ENCODE data around the gene PTPN3. TPM values are rescaled to one million over a fixed set of nuclear protein-coding genes. Genes with fewer than 3 reads are reported as not detected.

PTPN3 gene
- total and polyA plus RNA-seq, 10 of the 15 experiments (the other 5 are each of a cell fraction or from before 2014, with no cell fraction given) = 0.18 to 1.3 (median 0.39) TPM

DNA sequence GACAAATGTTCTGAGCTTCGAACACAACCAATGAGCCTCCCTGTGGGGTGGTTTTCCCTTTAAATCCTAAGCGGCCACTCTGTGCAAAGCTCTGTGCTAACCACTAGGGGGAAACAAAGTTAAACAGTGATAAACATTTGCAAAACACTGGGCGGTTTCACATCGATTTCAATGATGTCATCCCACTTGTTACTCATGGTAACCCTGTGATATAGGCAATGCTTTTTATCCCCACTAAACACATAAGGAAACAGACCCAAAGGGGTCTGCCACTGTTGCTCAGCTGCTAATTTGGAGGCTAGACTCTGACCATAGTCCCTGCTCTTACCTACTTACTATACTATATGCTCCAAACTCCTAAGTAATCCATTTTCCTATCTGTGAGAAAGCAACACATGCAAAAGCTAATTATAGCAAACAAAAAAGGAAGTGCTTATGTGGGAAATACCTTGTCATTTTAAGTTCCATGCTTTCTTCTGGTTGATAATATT lies 57.3 kb downstream of the PTPN3 start:
- ATAC-seq (peak; percentile 89), FAIRE-seq (peak; percentile 38), DNase-seq (ENCODE audit: low read depth, low spot score) (no peak)
- RAD21 ChIA-PET (ENCODE audit: unreplicated experiment) = interaction anchor here (0.7 to 6.4 kb wide), 18 partner anchors 9 to 257 kb away, joined by 3 to 135 read pairs (median 6); no protein-coding TSS in a partner anchor
- Histone ChIP-seq H3K27ac (ENCODE audit: control insufficient read depth, insufficient read depth) (no peak overlapping the region), H3K9me3 (replicated peaks; ENCODE audit: control insufficient read depth, insufficient read depth, low read length) (no peaks in the 10 kb centered on the region), H4K20me1 (ENCODE audit: control insufficient read depth, insufficient read depth) (no peaks in the 10 kb centered on the region), H3K9ac (ENCODE audit: control insufficient read depth, insufficient read depth, low read length) (no peak overlapping the region), H3K36me3 (ENCODE audit: control insufficient read depth in 2 of 2, insufficient read depth in 2 of 2, low read length in 1 of 2) (no peaks in the 10 kb centered on the region), H3K4me2 (ENCODE audit: control insufficient read depth, insufficient read depth) (no peak overlapping the region), H3K4me3 (no peak overlapping the region), H3K4me1 (ENCODE audit: control insufficient read depth, insufficient read depth, low read length) (peaks cover 19% of the 10 kb centered on the region), H3K79me2 (ENCODE audit: control insufficient read depth, insufficient read depth, low read length) (no peaks in the 10 kb centered on the region), H3K27me3 (replicated peaks in 1 of 2; ENCODE audit: control insufficient read depth in 2 of 2, insufficient read depth in 2 of 2, low read length in 1 of 2) (no peaks in the 10 kb centered on the region), H2AFZ (ENCODE audit: control insufficient read depth, low read depth, low read length) (no peak overlapping the region)
- SMC1A ChIA-PET (ENCODE audit: uncharacterized antibody, unreplicated experiment) = interaction anchor here (0.7 to 7.8 kb wide), 22 partner anchors 8 to 487 kb away, joined by 3 to 131 read pairs (median 5); no protein-coding TSS in a partner anchor
- POLR2A ChIA-PET = interaction anchor here (0.5 to 1.6 kb wide), 5 partner anchors 21 to 702 kb away, joined by 3 to 7 read pairs (median 5); no protein-coding TSS in a partner anchor
- intact Hi-C loops (cut with micrococcal nuclease; ENCODE audit: unreplicated experiment) = loop anchor here (1.0 to 2.0 kb wide), 3 partner anchors 28 to 79 kb away; no protein-coding TSS in a partner anchor
- no TSS peak for BruUV-seq (replicated peaks)
- CTCF ChIA-PET = interaction anchor here (1.0 to 8.0 kb wide), 29 partner anchors 9 to 514 kb away, joined by 3 to 234 read pairs (median 6); no protein-coding TSS in a partner anchor
- in situ Hi-C loops (cut with MboI) = no loop called here
- WGBS (ENCODE audit: insufficient coverage, insufficient replicate concordance, low lambda C conversion rate, missing lambda C conversion rate) = 8% methylated on average over 4 of the region's 4 CpGs
- TF ChIP-seq, protein P1, sequence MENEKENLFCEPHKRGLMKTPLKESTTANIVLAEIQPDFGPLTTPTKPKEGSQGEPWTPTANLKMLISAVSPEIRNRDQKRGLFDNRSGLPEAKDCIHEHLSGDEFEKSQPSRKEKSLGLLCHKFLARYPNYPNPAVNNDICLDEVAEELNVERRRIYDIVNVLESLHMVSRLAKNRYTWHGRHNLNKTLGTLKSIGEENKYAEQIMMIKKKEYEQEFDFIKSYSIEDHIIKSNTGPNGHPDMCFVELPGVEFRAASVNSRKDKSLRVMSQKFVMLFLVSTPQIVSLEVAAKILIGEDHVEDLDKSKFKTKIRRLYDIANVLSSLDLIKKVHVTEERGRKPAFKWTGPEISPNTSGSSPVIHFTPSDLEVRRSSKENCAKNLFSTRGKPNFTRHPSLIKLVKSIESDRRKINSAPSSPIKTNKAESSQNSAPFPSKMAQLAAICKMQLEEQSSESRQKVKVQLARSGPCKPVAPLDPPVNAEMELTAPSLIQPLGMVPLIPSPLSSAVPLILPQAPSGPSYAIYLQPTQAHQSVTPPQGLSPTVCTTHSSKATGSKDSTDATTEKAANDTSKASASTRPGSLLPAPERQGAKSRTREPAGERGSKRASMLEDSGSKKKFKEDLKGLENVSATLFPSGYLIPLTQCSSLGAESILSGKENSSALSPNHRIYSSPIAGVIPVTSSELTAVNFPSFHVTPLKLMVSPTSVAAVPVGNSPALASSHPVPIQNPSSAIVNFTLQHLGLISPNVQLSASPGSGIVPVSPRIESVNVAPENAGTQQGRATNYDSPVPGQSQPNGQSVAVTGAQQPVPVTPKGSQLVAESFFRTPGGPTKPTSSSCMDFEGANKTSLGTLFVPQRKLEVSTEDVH (IDR thresholded peaks at IDR 0.05; ENCODE audit: low read depth, partially characterized antibody) = no peak
- TF ChIP-seq GATAD2B (conservative IDR thresholded peaks at IDR 0.05; ENCODE audit: low read depth) (no peak), YY1 (IDR thresholded peaks at IDR 0.05; ENCODE audit: low read depth, low read length) (no peak), KLF5 (IDR thresholded peaks at IDR 0.05; ENCODE audit: partially characterized antibody) (no peak), RAD21 (IDR thresholded peaks at IDR 0.05; ENCODE audit: insufficient read depth, low read depth, low read length) (peak; percentile 84), TAF1 (IDR thresholded peaks at IDR 0.05; ENCODE audit: borderline replicate concordance, low read depth, low read length) (no peak), YBX1 (IDR thresholded peaks at IDR 0.05) (no peak), RUNX3 (IDR thresholded peaks at IDR 0.05; ENCODE audit: low read length) (peak; percentile 77; the same call in 1 of the 2 replicates), CREM (IDR thresholded peaks at IDR 0.05; ENCODE audit: low read depth) (peak; percentile 56), SUPT20H (IDR thresholded peaks at IDR 0.05; ENCODE audit: borderline replicate concordance, control insufficient read depth, low read depth, low read length) (no peak), BHLHE40 (IDR thresholded peaks at IDR 0.05; ENCODE audit: borderline replicate concordance in 1 of 2, low read depth in 2 of 2, low read length in 1 of 2) (no peak), CBFB (IDR thresholded peaks at IDR 0.05; ENCODE audit: low read depth) (no peak), STAT1 (conservative IDR thresholded peaks at IDR 0.05) (no peak)
- TF ChIP-seq, protein P2, sequence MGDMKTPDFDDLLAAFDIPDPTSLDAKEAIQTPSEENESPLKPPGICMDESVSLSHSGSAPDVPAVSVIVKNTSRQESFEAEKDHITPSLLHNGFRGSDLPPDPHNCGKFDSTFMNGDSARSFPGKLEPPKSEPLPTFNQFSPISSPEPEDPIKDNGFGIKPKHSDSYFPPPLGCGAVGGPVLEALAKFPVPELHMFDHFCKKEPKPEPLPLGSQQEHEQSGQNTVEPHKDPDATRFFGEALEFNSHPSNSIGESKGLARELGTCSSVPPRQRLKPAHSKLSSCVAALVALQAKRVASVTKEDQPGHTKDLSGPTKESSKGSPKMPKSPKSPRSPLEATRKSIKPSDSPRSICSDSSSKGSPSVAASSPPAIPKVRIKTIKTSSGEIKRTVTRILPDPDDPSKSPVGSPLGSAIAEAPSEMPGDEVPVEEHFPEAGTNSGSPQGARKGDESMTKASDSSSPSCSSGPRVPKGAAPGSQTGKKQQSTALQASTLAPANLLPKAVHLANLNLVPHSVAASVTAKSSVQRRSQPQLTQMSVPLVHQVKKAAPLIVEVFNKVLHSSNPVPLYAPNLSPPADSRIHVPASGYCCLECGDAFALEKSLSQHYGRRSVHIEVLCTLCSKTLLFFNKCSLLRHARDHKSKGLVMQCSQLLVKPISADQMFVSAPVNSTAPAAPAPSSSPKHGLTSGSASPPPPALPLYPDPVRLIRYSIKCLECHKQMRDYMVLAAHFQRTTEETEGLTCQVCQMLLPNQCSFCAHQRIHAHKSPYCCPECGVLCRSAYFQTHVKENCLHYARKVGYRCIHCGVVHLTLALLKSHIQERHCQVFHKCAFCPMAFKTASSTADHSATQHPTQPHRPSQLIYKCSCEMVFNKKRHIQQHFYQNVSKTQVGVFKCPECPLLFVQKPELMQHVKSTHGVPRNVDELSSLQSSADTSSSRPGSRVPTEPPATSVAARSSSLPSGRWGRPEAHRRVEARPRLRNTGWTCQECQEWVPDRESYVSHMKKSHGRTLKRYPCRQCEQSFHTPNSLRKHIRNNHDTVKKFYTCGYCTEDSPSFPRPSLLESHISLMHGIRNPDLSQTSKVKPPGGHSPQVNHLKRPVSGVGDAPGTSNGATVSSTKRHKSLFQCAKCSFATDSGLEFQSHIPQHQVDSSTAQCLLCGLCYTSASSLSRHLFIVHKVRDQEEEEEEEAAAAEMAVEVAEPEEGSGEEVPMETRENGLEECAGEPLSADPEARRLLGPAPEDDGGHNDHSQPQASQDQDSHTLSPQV (IDR thresholded peaks at IDR 0.05) = no peak
- TF ChIP-seq, protein P3, sequence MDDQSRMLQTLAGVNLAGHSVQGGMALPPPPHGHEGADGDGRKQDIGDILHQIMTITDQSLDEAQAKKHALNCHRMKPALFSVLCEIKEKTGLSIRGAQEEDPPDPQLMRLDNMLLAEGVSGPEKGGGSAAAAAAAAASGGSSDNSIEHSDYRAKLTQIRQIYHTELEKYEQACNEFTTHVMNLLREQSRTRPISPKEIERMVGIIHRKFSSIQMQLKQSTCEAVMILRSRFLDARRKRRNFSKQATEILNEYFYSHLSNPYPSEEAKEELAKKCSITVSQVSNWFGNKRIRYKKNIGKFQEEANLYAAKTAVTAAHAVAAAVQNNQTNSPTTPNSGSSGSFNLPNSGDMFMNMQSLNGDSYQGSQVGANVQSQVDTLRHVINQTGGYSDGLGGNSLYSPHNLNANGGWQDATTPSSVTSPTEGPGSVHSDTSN (IDR thresholded peaks at IDR 0.05; ENCODE audit: insufficient replicate concordance, low read depth, low read length) = no peak

Measured in GM12878 (cell line).